GM12878 (cell line): Measurements from ENCODE around the gene PCDHGA4.

Experiments used
- CREB1 ChIP-seq: IDR thresholded peaks from 2 replicates; pipeline ENCODE4 v1.6.1; 2012; ENCODE audit warnings: low read depth, mild to moderate bottlenecking, inconsistent platforms
- CTCF ChIP-seq, 3 experiments: IDR thresholded peaks in 2 of 3; conservative IDR thresholded peaks in 1 of 3; 2 replicates each; pipeline ENCODE4 v1.5.1; 2011; ENCODE audit warnings: low read depth in 3 of 3, low read length in 3 of 3, mild to moderate bottlenecking in 3 of 3, control low read depth in 2 of 3, moderate library complexity in 2 of 3, inconsistent platforms in 1 of 3, mixed read lengths in 1 of 3; ENCODE audit not compliant: control insufficient read depth in 2 of 3, insufficient read depth in 1 of 3; ENCODE audit errors: extremely low read depth in 1 of 3
- ELK1 ChIP-seq: IDR thresholded peaks from 2 replicates; pipeline ENCODE4 v1.6.1; 2012; ENCODE audit warnings: low read depth, low read length, improper control_type of control experiment
- EP300 ChIP-seq, 2 experiments: fragments of 150-350 bp in 1 of 2; IDR thresholded peaks; 2 replicates each; pipeline ENCODE4 v1.6.1; 2011 to 2012; ENCODE audit warnings: low read depth in 2 of 2, low read length in 2 of 2, borderline replicate concordance in 1 of 2, improper control_type of control experiment in 1 of 2, inconsistent platforms in 1 of 2; ENCODE audit not compliant: control insufficient read depth in 1 of 2
- ETV6 ChIP-seq, 2 experiments: fragments of 450-650 bp in 1 of 2; IDR thresholded peaks in 1 of 2; conservative IDR thresholded peaks in 1 of 2; 2 replicates each; pipeline ENCODE4 v1.6.1; 2014; ENCODE audit warnings: antibody characterized with exemption in 1 of 2, borderline replicate concordance in 1 of 2, low read depth in 1 of 2, mild to moderate bottlenecking in 1 of 2, moderate library complexity in 1 of 2
- FOXM1 ChIP-seq: IDR thresholded peaks from 2 replicates; pipeline ENCODE4 v1.6.1; 2012; ENCODE audit warnings: low read depth, mild to moderate bottlenecking, inconsistent platforms, low read length, moderate library complexity
- JUNB ChIP-seq: IDR thresholded peaks from 2 replicates; pipeline ENCODE4 v1.6.1; 2016; ENCODE audit warnings: antibody characterized with exemption, mild to moderate bottlenecking
- POLR2A ChIP-seq: IDR thresholded peaks from 2 replicates; pipeline ENCODE4 v1.6.1; 2011; ENCODE audit warnings: low read depth, mild to moderate bottlenecking, low read length
- RCOR1 ChIP-seq: conservative IDR thresholded peaks from 2 replicates; pipeline ENCODE4 v1.6.1; 2012; ENCODE audit warnings: low read depth, low read length, improper control_type of control experiment
- SMAD1 ChIP-seq: fragments of 450-650 bp; IDR thresholded peaks from 2 replicates; pipeline ENCODE4 v1.6.1; 2018; ENCODE audit warnings: mild to moderate bottlenecking, low read depth; ENCODE audit not compliant: partially characterized antibody
- SUPT20H ChIP-seq: IDR thresholded peaks from 2 replicates; pipeline ENCODE4 v1.6.1; 2011; ENCODE audit warnings: low read depth, mild to moderate bottlenecking, low read length, moderate library complexity, borderline replicate concordance; ENCODE audit not compliant: control insufficient read depth

- TF ChIP-seq JUNB (no peak), CTCF (IDR thresholded peaks at IDR 0.05 in 2 of 3, conservative IDR thresholded peaks at IDR 0.05 in 1 of 3; ENCODE audit: control insufficient read depth in 2 of 3, extremely low read depth in 1 of 3, insufficient read depth in 1 of 3, low read depth in 3 of 3, low read length in 3 of 3) (peak in 2 of 3 experiments; percentile 28 to 35; a peak in 2 of 6 replicates), SUPT20H (no peak), POLR2A (no peak), EP300 (IDR thresholded peaks at IDR 0.05; ENCODE audit: borderline replicate concordance in 1 of 2, control insufficient read depth in 1 of 2, low read depth in 2 of 2, low read length in 2 of 2) (no peak), FOXM1 (no peak), RCOR1 (no peak), CREB1 (no peak), ELK1 (no peak), ETV6 (conservative IDR thresholded peaks at IDR 0.05 in 1 of 2, IDR thresholded peaks at IDR 0.05 in 1 of 2; ENCODE audit: borderline replicate concordance in 1 of 2, low read depth in 1 of 2) (no peak), SMAD1 (no peak)
Observed at GRCh38 chr5:141402553-141403243, 47.9 kb downstream of the PCDHGA4 start, which contains the start of gene PCDHGA9.
